HG03575 (cell line): ENCODE results near the gene MTSS2.
"Not testable (repeated sequence)": the region's sequence is repeated elsewhere in the genome, so short reads cannot be mapped to it uniquely, and the experiment has no call there.

Experiments used
- ATAC-seq: cut with Tn5 transposase; IDR thresholded peaks from one replicate; pipeline ENCODE4 v1.9.1; 2021; ENCODE audit not compliant: unreplicated experiment, insufficient number of reproducible peaks, low FRiP score; ENCODE audit errors: extremely low read depth

The MTSS2 gene

DNA sequence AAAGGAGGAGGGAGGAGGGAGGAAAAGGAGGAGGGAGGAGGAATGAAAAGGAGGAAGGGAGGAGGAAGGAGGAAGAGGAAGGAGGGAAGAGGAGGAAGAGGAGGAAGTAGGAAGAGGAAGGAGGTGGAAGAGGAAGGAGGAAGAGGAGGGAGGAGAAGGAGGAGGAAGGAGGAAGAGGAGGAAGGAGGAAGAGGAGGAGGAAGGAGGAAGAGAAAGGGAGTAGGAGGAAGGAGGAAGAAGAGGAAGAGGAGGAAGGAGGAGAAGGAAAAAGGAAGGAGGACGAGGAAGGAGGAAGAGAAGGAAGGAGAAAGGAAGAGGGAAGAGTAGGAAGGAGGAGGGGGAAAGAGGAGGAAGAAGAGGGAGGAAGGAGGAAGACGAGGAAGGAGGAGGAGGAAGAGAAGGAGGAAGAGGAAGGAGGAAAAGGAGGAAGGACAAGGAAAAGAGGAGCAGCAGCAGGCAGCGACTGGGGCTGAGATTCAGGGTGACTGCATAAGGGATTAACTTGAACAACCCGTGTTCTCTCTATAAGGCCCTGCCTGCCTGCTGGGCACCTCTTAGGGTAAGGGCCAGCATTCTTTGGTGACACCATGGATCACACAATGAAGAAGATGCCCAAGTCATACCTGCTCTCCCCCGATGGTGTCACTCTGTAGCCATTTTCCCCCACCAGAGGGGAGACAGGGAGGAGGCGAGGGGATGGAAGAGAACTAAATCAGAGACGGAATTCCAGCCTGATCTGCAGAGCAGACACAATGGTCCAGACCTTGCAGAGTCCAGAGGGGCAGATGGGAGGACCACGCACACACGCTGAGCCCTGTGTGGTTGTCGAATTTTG is 40.9 kb downstream of the MTSS2 start:
- ATAC-seq: no peak

DNA sequence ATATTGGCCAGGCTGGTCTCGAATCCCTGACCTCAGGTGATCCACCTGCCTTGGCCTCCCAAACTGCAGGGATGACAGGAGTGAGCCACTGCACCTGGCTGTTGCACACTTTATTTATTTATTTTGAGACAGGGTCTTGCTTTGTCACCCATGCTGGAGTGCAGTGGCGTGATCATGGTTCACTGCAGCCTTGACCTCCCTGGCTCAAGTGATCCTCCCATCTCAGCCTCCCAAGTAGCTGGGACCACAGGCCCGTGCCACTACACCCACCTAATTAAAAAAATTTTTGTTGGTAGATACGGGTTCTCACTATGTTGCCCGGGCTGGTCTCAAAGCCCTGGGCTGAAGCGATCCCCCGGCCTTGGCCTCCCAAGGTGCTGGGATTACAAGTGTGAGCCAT is 42.6 kb downstream of the MTSS2 start:
- not testable (repeated sequence) for ATAC-seq

DNA sequence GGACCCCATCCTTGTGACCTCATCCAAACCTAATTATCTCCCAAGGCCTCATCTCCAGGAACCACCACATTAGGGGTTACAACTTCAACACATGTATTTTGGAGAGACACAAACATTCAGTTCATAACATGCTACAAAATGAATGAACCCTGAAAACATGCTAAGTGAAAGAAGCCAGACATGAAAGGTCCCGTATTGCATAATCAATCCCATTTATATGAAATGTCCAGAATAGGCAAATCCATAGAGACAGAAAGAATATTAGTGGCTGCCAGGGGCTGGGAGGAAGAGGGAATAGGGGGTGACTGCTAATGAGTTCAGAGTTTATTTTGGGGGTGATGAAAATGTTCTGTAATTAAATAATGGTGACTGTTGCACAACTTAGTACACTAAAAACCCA is 43.2 kb downstream of the MTSS2 start:
- ATAC-seq: no peak

DNA sequence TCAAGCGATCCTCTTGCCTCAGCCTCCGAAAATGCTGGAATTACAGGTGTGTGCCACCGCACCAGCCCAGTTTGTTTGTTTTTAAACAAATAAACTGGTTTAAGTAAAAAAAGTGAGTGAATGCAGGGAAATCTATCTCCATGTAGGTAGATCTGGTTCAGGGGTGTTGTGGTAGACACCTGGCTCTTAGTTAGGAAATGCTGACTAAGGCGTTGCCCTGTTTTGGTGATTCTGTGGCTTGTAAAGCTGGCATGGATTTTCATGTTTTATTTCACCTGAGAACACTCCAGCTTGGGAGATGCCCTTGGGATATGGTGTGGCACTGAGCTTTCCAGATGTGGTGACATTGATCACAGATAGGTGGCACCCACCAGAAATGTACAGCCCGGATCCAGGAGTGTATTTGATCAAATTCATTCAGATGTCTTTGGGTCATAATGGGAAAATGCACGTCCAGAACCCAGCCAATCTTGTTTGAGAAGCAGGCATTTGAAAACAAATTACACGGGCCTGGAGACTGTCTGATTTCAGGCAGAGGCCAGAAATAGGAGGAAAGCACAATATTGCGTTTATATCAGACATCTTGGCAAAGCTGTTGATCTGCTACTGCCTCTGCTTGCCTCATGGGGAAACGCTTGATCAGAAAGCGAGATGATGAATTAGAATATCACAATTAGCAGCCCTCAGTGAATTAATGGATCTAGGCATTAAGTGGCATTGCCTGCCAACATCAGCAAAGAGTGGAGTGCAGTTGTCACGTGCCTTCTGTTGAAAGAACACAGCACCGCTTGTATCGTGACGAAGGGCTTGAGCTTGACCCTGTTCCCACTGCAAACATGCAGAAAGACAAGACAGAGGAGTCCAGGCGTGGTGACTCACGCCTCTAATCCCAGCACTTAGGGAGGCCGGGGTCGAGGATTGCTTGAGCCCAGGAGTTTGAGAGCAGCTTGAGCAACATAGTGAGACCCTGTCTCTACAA is 46.8 kb downstream of the MTSS2 start:
- ATAC-seq: no peak
